Hematopoietic multipotent progenitor cell treated with erythropoietin and hydrocortisone succinate and interleukin-3 and kit ligand, for 17 days (in vitro differentiated cells): ENCODE data around the gene YTHDC2.
"Not testable (repeated sequence)": the region's sequence is repeated elsewhere in the genome, so short reads cannot be mapped to it uniquely, and the experiment has no call there.

Source experiments
- DNase-seq: peaks from one replicate; pipeline ENCODE4 v3.0.0-alpha.2; 2015; ENCODE audit warnings: low spot score

YTHDC2 gene

DNA sequence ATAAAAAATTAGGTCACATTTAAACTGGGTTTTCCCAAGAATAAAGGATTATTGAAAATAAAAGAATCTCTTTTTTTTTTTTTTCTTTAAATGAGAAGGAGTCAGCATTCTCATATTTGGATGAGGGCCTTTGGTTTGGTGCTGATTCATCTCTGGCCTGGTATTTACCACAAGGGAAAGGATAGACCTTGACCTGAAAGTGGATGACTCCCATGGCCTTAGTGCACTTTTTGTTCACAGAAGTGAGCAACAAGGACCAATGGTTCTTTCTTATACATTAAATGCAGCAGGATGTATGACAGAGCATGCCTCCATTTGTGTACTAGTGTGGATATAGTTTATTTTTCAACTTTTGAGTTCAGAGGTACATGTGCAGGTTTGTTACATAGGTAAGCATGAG, 6.9 kb downstream of the YTHDC2 start:
- DNase-seq = no peak

DNA sequence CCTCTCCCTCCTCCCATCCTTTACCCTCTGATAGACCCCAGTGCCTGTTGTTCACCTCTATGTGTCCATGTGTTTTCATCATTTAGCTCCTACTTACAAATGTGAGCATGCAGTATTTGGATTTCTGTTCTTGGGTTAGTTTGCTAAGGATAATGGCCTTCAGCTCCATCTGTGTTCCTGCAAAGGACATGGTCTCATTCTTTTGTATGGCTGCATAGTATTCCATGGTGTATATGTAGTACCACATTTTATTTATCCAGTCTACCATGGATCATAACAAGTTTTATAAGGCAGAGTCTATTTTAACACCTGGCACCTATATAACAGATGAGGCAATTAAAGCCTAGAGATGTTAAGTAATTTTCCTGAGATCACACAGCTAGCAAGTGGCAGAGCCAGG, 7.4 kb downstream of the YTHDC2 start:
- no peak for DNase-seq

DNA sequence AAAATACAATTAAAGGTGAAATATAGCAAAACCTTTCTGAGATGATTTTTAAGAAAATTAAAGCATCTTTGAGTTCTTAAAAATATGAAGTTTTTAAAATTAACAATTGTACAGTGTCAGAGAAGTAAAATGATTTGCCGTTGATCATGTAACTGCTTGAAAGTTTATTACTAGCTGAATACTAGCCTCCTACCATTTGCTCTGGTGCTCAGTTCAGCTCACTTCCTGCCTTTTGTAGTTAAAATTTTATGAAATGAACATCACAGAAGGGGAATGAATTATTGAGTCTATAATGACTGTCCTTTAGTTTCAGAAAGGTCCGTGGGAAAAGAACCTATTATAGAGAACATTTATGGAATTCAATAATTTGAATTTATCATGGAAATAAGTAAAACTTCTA, 9.7 kb downstream of the YTHDC2 start:
- no peak for DNase-seq

DNA sequence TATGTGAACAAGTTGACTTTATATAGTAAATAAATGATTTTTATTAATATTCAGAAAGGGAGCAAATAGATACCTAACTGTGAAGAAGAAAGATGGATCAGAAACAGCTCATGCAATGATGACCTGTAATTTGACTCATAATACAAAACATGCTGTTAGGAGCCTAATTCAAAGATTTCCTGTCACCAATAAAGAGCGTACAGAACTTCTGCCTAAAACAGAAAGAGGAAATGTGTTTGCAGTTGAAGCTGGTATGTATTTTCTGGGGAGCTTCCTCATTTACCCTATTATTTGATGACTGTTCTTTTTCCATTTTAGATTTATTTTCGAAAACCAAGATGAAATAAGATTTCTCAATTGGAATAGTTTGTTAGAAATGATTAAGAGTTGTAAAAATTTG, 11.4 kb downstream of the YTHDC2 start:
- DNase-seq = no peak

DNA sequence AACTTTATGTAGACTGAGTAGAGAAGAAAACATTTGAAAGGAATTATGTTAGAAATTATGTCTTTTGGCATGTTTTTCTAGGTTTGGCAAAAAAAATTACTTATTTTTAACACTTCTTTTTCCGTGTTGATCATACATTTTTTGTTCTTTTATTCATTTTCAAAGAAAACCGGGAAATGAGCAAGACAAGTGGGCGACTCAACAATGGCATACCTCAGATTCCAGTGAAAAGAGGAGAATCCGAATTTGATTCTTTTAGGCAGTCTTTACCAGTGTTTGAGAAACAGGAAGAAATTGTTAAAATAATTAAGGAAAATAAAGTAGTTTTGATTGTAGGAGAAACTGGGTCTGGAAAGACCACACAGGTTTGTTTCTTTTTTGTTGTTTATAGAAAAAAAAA, 12.9 kb downstream of the YTHDC2 start:
- DNase-seq = no peak

DNA sequence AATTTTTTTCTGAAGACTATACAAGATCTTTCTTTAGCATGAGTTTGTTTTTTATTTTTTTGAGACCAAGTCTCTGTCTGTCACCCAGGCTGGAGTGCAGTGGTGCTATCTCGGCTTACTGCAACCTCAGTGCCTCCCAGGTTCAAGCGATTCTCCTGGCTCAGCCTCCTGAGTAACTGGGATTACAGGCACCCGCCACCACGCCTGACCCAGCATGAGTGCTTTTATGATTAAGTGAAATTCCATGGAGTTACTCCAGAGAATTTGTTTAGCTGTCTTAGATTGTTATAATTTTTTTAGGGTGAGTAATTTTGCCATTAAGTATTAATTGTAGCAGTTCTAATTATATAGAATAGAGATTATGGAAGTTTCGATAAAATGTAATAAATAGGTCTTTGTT, 14.3 kb downstream of the YTHDC2 start:
- no peak for DNase-seq

DNA sequence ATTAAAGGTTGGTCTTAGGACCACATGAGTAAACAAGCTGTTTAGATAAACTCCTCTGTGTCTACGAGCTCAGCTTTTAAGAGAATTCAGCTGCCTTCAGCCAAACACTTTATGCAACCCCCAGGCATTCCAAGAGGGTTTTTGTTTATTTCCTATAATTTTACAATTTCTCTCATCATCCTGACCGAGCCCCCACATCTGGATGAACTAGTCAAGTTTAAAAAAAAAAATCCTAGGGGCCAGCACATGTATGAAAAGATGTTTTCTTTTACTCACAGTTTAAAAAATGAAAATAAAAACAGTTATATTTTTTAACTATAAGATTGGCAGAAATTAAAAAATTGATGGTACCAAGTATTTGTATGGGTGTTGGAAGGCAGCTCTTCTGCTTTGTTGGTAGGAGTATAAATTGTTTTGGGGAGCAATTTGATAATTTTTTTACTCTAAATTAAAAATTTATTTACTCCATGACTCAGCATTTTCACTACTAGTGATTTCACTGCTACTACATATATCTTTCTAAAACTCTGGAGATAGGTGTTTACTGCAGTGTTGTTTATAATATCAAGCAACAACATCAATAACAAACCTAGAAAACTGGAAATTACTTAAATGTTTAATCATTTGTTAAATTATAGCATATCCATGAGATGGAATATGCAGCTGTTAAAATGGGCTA, 18.1 kb downstream of the YTHDC2 start:
- DNase-seq = peak; percentile 57

DNA sequence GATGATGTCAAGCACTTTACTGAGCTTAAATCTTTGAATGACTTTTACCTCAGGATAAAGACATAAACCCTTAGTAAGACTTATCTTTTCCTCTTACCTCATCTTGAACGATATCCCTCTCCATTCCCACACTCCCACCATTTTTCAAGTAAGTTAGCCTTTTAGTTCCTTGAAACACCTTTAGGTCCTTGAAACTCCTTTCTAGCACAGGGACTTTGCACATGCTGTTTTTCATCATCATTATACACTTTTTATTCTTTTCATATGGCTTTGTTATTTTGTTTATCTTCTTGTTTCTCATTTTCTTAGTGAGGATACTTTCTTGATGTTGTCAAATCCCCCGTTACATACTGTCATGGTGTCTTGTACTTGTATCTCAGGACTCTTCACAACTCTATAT, 24.8 kb downstream of the YTHDC2 start:
- no peak for DNase-seq

DNA sequence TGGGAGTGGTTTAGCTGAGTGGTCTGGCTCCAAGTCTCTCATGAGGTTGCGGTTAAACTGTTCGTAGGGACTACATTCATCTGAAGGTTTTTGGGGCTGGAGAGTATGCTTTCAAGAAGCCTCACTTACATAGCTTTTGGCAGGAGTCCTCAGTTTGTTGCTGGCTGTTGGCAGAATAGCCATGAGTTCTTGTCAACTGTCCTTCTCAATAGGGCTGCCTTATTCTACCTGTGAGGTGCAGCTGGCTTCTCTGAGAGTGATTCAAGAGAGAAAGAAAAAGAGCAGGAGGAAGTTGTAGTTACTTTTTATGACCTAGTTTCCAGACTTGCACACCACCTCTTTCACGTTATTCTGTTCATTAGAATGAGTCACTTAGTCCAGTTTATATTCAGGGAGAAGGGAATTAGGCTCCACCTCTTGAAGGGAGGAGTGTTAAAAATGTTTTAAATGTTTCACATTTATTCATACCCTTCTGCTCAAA, 33.2 kb downstream of the YTHDC2 start:
- no peak for DNase-seq

DNA sequence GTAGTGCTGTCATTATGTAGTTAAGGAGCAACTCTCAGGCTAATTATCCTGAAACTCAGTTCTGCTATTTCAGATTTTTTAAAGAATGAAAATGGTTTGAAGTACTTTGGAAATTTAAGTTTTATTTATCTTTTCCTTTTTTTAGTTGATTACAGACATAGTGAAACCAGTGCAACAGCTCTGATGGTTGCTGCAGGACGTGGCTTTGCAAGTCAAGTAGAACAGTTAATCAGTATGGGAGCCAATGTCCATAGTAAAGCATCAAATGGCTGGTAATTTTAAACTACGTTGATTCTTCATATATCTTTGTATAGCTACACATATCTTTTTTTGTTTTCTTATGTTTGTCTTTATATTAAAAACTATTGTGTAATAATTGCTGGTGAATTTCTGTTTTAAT, 34.9 kb downstream of the YTHDC2 start:
- DNase-seq = no peak

DNA sequence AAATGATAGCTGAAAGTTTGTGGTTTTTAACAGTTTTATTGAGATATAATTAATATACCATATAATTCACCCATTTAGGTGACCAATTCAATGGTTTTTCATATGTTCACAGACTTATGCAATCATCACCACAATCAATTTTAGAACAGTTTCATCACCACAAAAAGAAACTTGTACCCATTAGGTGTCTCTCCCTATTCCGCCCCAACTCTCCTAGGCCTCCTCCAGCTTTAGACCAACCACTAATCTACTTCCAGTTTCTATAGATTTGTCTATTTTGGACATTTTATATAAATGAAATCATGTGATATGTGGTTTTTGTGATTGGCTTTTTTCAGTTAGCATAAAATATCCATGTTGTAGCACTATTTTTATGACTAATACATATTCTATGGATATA, 38.6 kb downstream of the YTHDC2 start:
- no peak for DNase-seq

DNA sequence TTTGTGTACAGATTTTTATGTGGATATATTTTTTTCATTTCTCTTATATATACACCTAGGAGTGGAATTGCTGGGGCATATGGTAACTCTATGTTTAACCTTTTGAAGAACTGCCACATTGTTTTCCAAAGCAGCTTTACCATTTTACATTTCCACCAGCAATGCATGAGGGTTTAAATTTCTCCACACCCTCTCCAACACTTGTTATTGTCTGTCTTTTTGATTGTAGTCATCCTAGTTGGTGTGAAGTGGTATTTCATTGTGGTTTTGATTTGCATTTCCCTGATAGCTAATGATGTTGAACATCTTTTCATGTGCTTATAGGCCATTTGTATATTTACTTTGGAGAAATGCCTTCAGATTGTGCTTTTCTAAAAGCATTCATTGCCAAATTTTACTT, 39.1 kb downstream of the YTHDC2 start:
- no peak for DNase-seq

DNA sequence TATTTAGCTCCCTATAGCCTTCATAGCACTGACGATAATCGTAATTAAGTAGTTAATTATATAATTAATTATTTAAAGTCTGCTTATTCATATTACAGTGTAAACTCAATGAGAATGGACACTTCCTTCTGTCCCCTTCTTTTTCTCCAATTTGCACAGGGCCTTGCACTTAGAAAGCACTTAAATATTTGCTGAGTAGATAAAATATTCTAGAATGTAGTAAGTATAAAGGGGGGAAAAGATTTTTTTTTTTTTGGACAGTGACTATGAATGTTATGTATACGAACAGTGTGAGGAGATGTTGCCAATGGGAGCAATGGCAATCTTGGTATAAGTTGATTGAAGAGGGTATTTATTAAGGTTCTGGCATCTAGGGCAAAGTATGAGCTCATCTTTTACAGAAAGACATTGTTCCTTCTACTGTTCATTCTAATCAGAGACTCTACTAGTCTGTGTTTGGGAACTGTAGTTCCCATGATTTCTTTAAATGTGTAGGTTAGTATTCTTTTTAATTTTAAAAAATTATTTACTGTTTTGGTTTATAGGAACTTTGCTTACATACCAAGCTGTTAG, 49.4 kb downstream of the YTHDC2 start:
- no peak for DNase-seq

DNA sequence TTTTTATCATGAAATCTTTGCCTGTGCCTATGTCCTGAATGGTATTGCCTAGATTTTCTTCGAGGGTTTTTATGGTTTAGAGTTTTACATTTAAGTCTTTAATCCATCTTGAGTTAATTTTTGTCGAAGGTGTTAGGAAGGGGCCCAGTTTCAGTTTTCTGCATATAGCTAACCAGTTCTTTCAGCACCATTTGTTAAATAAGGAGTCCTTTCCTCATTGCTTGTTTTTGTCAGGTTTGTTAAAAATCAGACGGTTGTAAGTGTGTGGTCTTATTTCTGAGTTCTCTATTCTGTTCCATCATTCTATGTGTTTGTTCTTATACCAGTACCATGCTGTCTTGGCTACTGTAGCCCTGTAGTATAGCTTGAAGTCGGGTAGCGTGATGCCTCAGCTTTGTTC, 55.9 kb downstream of the YTHDC2 start:
- DNase-seq = no peak

DNA sequence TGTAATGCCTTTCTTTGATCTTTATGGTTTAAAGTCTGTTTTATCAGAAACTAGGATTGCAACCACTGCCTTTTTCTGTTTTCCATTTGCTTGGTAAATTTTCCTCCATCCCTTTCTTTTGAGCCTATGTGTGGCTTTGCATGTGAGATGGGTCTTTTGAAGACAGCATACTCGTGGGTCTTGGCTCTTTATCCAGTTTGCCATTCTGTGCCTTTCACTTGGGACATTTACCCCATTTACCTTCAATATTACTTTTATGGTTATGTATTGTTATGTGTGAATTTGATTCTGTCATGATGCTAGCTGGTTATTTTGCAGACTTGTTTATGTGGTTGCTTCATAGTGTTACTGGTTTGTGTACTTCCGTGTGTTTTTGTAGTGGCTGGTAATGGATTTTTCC, 59.2 kb downstream of the YTHDC2 start:
- no peak for DNase-seq

DNA sequence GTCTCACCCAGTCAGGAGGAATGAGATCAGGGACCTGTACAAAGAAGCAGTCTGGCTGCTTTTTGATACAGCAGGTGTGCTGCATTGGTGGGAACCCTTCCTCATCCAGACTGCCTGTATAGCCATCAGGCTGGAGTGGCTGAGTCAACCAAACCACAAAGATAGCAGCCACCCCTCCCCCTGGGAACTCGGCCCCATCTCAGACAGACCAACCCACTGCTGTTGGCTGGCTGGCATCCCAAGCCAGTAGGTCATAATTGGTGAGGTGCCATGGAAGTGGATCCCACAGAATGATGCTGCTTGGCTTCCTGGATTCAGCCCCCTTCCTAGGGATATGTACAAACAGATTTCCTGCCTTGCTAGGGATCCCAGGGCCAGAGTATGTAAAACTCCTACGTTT, 60.9 kb downstream of the YTHDC2 start:
- DNase-seq = no peak

DNA sequence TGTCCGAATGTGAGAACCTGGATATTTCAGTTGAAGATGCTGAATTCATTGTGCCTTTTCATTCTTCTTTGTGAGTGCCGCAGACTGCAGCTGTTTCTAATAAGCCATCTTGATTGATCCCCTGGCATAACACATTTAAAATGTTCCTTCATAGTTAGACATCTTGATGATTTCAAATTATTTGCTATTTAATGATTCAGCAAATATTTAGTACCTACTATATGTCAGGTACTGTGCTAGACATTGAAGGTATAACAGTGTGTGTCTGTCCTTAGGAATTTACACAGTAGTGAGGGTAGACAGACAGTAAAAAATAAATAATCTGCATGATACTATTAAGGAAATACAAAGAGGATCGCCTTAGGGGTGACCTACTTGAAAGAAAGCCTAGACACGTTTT, 61.6 kb downstream of the YTHDC2 start:
- no peak for DNase-seq

DNA sequence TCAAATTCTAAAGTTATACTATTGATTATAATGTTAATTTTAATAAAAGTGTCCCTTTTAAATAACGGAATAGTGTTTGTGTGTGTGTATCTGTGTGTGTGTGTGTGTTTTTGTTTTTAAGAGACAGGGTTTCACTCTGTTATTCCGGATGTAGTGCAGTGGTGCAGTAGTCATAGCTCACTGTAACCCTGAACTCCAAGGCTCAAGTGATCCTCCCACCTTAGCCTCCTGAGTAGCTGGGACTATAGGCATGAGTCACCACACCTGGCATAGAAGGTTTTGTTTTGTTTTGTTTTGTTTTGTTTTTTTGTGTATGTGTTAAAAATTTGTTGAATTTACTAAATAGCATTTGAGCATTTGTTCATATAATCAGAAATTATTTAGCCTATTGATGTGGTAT, 64.6 kb downstream of the YTHDC2 start:
- no peak for DNase-seq

DNA sequence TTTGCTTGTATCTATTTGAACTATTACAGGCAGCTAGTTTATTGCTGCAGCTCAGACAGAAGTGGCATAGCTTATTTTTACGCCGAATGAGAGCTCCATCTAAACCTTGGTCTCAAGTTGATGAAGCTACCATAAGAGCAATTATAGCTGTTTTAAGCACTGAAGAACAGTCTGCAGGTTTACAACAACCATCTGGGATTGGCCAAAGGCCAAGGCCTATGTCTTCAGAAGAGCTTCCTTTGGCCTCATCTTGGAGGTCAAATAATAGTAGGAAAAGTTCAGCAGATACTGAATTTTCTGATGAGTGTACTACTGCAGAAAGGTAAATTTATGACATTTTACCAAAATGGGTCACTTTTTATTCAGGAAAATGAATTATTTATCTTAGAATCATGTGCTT, 67.9 kb downstream of the YTHDC2 start:
- no peak for DNase-seq

DNA sequence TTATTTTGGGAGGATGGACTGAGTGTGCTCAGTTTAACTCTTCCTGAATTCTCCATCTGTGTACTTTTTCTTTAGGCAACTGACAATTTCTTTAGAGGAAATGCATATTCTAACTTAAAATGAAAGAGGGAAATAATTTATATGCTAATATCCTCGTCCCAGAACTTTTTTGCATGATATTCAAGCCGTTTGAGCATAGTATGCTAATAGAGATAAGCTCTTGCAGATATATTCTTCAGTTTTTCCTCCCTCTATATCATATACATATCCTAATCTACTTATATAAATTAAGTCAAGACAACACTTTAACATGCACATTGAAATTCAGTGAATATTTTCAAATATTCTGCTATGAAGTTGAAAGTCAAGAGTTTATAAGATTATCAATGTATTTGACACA, 84.7 kb downstream of the YTHDC2 start:
- no peak for DNase-seq

DNA sequence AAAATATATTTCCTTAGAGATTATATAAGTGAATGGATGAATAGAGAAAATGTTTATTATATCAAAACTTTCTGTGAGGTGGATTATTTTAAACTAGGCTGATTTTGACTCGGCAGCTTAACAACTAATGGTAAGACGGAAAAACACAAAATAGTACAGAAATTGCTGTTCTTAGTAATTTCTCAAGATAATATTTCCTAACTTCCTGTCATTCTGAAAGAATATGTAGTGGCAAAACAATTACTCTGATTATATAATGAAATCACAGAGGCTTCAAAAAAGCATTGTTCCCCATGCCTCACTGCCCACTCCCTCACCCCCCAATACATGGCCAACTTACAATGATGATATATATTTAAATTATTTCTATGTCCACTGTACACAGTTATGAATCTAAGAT, 85.4 kb downstream of the YTHDC2 start:
- no peak for DNase-seq

DNA sequence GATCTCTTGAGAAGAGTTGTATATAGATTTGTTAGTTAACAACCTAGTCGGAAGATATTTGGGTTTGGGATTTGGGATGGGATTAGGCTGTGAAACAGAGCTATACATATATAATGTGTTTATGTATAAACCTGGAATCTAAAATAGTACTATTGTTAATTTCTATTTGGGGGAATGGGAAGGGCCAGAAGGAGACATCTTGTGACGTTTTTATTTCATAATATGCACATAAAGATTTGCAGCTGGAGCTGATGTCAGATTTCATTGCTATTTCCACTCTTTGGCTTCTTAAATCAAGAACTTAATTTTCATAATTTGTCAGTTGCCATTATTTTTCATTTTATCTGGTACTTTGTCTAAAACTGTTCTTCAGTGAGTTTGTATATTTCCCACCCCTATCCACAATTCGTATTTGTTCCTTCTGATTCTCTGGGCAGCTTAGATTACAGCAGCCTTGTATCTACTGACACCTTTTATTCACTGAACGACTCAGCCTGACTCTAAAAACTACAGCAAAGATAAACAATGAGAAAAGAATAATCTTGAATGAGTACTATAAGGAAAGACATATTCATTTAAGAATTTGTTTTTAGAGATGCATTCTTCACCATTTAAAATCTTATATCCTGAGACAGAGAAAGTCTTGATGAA, 86.9 kb downstream of the YTHDC2 start:
- no peak for DNase-seq

DNA sequence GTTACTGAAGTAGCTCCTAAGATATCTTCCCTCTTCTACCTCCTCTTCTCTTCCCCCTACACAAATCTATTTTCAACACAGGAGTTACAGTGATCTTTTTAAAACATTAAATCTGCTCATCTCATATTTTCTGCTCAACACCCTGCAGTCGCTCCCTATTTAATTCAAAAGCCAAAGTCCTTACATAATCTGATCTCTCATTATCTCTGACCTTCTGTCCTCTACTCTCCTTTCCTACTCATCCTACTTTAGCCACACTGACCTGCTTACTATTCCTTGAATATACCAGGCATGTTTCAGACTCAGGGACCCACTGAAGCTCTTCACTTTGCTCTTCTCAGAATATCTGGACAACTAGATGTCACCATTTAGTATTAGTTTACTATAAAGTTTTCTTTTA, 87.9 kb downstream of the YTHDC2 start:
- no peak for DNase-seq

DNA sequence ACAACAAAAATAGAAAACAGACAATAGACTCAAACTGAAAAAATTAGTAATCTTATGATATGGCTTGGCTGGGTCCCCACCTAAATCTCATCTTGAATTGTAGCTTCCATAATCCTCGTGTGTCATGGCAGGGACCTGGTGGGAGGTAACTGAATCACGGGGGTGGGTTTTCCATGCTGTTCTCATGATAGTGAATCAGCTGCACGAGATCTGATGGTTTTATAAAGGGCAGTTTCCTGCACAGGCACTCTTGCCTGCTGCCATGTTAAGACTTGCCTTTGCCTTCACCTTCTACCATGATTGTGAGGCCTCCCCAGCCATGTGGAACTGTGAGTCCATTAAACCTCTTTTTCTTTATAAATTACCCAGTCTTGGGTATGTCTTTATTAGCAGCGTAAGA, 89.8 kb downstream of the YTHDC2 start:
- DNase-seq = not testable (repeated sequence)
